Loucy (cell line): Measurements from ENCODE around the gene CENPS.

Source experiments
- CTCF ChIP-seq: fragments of 200-600 bp; sonication (generic); conservative IDR thresholded peaks from 2 replicates; pipeline ENCODE4 v1.5.1; 2014; ENCODE audit warnings: mild to moderate bottlenecking, antibody characterized with exemption, low read length
- EZH2phosphoT487 ChIP-seq: fragments of 200-600 bp; IDR thresholded peaks from 2 replicates; pipeline ENCODE4 v1.6.1; 2018; ENCODE audit warnings: antibody characterized with exemption, mild to moderate bottlenecking, moderate library complexity, borderline replicate concordance

- TF ChIP-seq CTCF = no peak
- TF ChIP-seq EZH2phosphoT487 = no peak
These were observed 391 bp upstream of the CENPS start for GRCh38 chr1:10429868-10430215.
